ENCODE data around the gene ZNF350. TPM values are rescaled to one million over a fixed set of nuclear protein-coding genes. Genes with fewer than 3 reads are reported as not detected.

Gene ZNF350
- total RNA-seq, 1 experiment from 2014 or later, result 10.7 TPM

DNA sequence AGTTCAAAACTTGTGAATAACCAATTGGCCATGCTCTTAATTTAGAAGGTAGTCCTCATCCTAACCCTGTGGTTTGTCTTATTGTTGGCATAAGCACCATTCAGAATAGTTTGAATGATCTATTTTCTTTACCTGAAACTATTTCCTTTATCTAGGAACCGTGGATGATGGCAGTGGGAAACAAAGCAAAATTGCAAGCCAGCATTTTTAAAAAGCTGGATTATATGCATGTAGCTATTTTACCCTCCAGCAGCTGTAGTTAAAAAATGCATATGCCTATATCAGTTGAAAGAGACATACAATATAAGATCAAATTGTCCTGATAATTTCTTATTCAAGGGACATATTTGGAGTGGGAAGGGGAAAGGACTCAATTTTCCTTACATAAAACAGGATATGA, 40.0 kb downstream of the ZNF350 start:
- BruUV-seq (replicated peaks), result no TSS peak
- H3K36me3 Mint-ChIP-seq (ENCODE audit: insufficient read depth, unreplicated experiment), result peaks cover 40% of the 10 kb centered on the region

DNA sequence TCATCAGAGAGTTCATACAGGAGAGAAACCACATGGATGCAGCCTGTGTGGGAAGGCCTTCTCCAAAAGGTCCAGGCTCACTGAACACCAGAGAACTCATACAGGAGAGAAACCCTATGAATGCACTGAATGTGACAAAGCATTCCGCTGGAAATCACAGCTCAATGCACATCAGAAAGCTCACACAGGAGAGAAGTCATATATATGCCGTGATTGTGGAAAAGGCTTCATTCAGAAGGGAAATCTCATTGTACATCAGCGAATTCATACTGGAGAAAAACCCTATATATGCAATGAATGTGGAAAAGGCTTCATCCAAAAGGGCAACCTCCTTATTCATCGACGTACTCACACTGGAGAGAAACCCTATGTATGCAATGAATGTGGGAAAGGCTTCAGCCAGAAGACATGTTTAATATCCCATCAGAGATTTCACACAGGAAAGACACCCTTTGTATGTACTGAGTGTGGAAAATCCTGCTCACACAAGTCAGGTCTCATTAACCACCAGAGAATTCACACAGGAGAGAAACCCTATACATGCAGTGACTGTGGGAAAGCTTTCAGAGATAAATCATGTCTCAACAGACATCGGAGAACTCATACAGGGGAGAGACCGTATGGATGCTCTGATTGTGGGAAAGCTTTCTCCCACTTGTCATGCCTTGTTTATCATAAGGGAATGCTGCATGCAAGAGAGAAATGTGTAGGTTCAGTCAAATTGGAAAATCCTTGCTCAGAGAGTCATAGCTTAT, 41.7 kb downstream of the ZNF350 start:
- intact Hi-C loops (cut with micrococcal nuclease; ENCODE audit: unreplicated experiment), result no loop called here
- CTCF ChIA-PET, result no interaction called here
- BruUV-seq (replicated peaks), result no TSS peak
- Mint-ChIP-seq H3K4me1 (ENCODE audit: low read depth, unreplicated experiment) (no peaks in the 10 kb centered on the region), H3K27ac (ENCODE audit: unreplicated experiment) (no peak overlapping the region), H3K4me3 (ENCODE audit: low read depth, unreplicated experiment) (no peak overlapping the region), H3K9me3 (ENCODE audit: low read depth, unreplicated experiment) (peaks cover 30% of the 10 kb centered on the region), H3K27me3 (ENCODE audit: unreplicated experiment) (no peaks in the 10 kb centered on the region), H3K36me3 (ENCODE audit: insufficient read depth, unreplicated experiment) (peaks cover 56% of the 10 kb centered on the region)
- DNase-seq, result no peak
- TF ChIP-seq, protein P1, sequence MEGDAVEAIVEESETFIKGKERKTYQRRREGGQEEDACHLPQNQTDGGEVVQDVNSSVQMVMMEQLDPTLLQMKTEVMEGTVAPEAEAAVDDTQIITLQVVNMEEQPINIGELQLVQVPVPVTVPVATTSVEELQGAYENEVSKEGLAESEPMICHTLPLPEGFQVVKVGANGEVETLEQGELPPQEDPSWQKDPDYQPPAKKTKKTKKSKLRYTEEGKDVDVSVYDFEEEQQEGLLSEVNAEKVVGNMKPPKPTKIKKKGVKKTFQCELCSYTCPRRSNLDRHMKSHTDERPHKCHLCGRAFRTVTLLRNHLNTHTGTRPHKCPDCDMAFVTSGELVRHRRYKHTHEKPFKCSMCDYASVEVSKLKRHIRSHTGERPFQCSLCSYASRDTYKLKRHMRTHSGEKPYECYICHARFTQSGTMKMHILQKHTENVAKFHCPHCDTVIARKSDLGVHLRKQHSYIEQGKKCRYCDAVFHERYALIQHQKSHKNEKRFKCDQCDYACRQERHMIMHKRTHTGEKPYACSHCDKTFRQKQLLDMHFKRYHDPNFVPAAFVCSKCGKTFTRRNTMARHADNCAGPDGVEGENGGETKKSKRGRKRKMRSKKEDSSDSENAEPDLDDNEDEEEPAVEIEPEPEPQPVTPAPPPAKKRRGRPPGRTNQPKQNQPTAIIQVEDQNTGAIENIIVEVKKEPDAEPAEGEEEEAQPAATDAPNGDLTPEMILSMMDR (IDR thresholded peaks at IDR 0.05; ENCODE audit: unreplicated experiment), result no peak

More for the DNA sequence above, 40.0 kb downstream of the ZNF350 start:
- H3K27ac Mint-ChIP-seq (ENCODE audit: unreplicated experiment), result no peak overlapping the region
- H3K9me3 Mint-ChIP-seq (ENCODE audit: low read depth, unreplicated experiment), result peaks cover 26% of the 10 kb centered on the region
- CTCF ChIA-PET, result no interaction called here
- H3K4me3 Mint-ChIP-seq (ENCODE audit: low read depth, unreplicated experiment), result no peak overlapping the region
- H3K4me1 Mint-ChIP-seq (ENCODE audit: low read depth, unreplicated experiment), result no peaks in the 10 kb centered on the region
- DNase-seq, result no peak
- H3K27me3 Mint-ChIP-seq (ENCODE audit: unreplicated experiment), result no peaks in the 10 kb centered on the region
- TF ChIP-seq, protein P1 (IDR thresholded peaks at IDR 0.05; ENCODE audit: unreplicated experiment), result no peak
- intact Hi-C loops (cut with micrococcal nuclease; ENCODE audit: unreplicated experiment), result no loop called here

DNA sequence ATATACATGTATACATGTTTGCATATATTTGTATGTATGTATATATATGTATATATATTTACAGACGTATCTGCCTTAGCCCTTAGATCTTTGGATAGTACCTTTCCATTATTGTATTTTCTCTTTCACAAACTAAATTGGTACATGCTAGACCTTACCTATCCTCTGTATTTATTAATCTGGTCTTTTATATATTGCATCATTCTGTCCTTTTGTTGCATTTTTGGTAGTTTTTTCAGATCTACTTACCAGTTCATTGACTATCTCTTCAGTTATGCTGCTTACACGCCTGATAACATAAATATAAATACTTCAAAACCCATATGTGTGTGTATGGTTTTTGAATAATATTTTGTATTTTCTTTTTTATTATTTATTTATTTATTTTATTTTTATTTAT, 47.7 kb downstream of the ZNF350 start:
- intact Hi-C loops (cut with micrococcal nuclease; ENCODE audit: unreplicated experiment), result no loop called here
- no peak for DNase-seq
- no TSS peak for BruUV-seq (replicated peaks)
- Mint-ChIP-seq H3K4me3 (ENCODE audit: low read depth, unreplicated experiment) (no peak overlapping the region), H3K27me3 (ENCODE audit: unreplicated experiment) (no peaks in the 10 kb centered on the region), H3K9me3 (ENCODE audit: low read depth, unreplicated experiment) (peaks cover 20% of the 10 kb centered on the region), H3K27ac (ENCODE audit: unreplicated experiment) (no peak overlapping the region), H3K4me1 (ENCODE audit: low read depth, unreplicated experiment) (no peaks in the 10 kb centered on the region), H3K36me3 (ENCODE audit: insufficient read depth, unreplicated experiment) (peaks cover 51% of the 10 kb centered on the region)
- CTCF ChIA-PET, result no interaction called here
- TF ChIP-seq, protein P1 (IDR thresholded peaks at IDR 0.05; ENCODE audit: unreplicated experiment), result no peak

GRCh38 chr19:51931921-51932320, 54.7 kb downstream of the ZNF350 start:
- H3K27ac Mint-ChIP-seq (ENCODE audit: unreplicated experiment), result no peak overlapping the region
- H3K27me3 Mint-ChIP-seq (ENCODE audit: unreplicated experiment), result no peaks in the 10 kb centered on the region
- H3K4me1 Mint-ChIP-seq (ENCODE audit: low read depth, unreplicated experiment), result peaks cover 10% of the 10 kb centered on the region
- no TSS peak for BruUV-seq (replicated peaks)
- TF ChIP-seq, protein P1 (IDR thresholded peaks at IDR 0.05; ENCODE audit: unreplicated experiment), result no peak
- no peak for DNase-seq
- peaks cover 21% of the 10 kb centered on the region for H3K9me3 Mint-ChIP-seq (ENCODE audit: low read depth, unreplicated experiment)
- no peak overlapping the region for H3K4me3 Mint-ChIP-seq (ENCODE audit: low read depth, unreplicated experiment)
- intact Hi-C loops (cut with micrococcal nuclease; ENCODE audit: unreplicated experiment), result no loop called here
- CTCF ChIA-PET, result no interaction called here
- H3K36me3 Mint-ChIP-seq (ENCODE audit: insufficient read depth, unreplicated experiment), result peaks cover 37% of the 10 kb centered on the region
